ENCODE results near the gene GPR37L1. TPM values are rescaled to one million over a fixed set of nuclear protein-coding genes. Genes with fewer than 3 reads are reported as not detected.
"Not testable (repeated sequence)": the region's sequence is repeated elsewhere in the genome, so short reads cannot be mapped to it uniquely, and the experiment has no call there.

GPR37L1 gene
- total RNA-seq, 4 donors from 2014 or later: 0.22 to 0.34 TPM; not detected in 2

DNA sequence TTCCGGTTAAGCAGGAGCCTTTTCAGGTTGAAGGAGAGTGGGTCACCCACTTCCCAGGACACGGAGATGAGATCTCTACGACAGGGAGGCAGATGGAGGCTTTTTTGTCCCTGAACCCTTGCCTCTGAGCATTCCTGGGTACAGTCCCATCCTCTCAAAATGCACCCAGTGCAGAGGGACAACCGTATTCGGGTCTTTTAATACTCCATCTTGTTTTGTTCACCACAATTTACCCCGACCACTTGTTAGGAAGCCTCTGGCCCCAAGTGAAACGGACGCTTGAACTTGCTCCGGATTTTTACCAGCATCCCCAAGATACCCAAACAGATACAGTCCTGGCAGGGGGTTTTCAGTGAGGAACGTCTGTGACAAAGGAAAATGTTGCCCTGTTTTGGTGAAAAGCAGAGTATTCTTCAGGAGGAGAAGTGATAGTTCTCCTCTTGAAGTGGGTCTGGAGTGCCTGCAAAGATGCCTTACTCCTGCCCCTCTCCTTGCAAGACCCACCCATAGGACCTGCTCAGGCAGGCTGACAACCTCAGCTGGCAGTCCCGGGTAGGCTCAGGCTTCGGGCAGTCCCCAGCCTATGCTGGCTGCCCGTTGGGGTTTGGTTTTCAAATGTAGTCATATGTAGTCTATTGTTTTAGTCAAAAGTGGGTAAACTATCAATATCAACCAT lies 22.5 kb downstream of the GPR37L1 start:
- intact Hi-C loops (cut with DNase I): no loop called here
- H3K4me3 ChIP-seq (replicated peaks in 1 of 3): peak overlapping the region; percentile 81 to 94 (median 92)
- whole genome bisulfite sequencing, 2 donors: 14 to 16% methylated on average over 12 to 13 of the region's 13 CpGs
- H3K9me3 ChIP-seq: no peaks in the 10 kb centered on the region
- no peaks in the 10 kb centered on the region for H3K27me3 ChIP-seq
- H3K36me3 ChIP-seq: no peaks in the 10 kb centered on the region
- TF ChIP-seq, protein P1, sequence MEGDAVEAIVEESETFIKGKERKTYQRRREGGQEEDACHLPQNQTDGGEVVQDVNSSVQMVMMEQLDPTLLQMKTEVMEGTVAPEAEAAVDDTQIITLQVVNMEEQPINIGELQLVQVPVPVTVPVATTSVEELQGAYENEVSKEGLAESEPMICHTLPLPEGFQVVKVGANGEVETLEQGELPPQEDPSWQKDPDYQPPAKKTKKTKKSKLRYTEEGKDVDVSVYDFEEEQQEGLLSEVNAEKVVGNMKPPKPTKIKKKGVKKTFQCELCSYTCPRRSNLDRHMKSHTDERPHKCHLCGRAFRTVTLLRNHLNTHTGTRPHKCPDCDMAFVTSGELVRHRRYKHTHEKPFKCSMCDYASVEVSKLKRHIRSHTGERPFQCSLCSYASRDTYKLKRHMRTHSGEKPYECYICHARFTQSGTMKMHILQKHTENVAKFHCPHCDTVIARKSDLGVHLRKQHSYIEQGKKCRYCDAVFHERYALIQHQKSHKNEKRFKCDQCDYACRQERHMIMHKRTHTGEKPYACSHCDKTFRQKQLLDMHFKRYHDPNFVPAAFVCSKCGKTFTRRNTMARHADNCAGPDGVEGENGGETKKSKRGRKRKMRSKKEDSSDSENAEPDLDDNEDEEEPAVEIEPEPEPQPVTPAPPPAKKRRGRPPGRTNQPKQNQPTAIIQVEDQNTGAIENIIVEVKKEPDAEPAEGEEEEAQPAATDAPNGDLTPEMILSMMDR (IDR thresholded peaks at IDR 0.05): no peak
- no peak for TF ChIP-seq POLR2A (IDR thresholded peaks at IDR 0.05)
- H3K4me1 ChIP-seq: peaks cover 10 to 20% of the 10 kb centered on the region in 2 donors
- DNase-seq: no peak
- H3K27ac ChIP-seq: peak overlapping the region; percentile 82 to 93 (median 85)

GRCh38 chr1:202145744-202146140 lies 23.0 kb downstream of the GPR37L1 start:
- H3K27me3 ChIP-seq; H3K36me3 ChIP-seq; intact Hi-C loops (cut with DNase I); H3K4me3 ChIP-seq (replicated peaks in 1 of 3); H3K27ac ChIP-seq; H3K9me3 ChIP-seq; DNase-seq: not testable (repeated sequence)
- WGBS, 2 donors: 98% methylated on average over 8 of the region's 8 CpGs
- peaks cover 10 to 20% of the 10 kb centered on the region in 2 donors for H3K4me1 ChIP-seq

DNA sequence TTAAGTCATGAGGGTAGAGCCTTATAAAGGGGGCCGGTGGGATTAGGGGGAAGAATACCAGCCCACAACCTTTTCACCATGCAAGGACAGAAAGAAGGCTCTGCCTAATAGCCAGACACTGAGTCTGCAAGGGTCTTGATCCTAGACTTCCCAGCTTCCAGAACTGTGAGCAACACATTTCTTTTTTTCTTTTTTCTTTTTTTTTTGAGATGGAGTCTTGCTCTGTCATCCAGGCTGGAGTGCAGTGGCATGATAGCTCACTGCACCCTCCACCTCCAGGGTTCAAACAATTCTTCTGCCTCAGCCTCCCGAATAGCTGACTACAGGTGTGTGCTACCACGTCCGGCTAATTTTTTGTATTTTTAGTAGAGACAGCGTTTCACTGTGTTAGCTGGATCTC lies 23.6 kb downstream of the GPR37L1 start:
- H3K9me3 ChIP-seq: no peaks in the 10 kb centered on the region
- WGBS, 2 donors: 92 to 96% methylated on average over 5 of the region's 5 CpGs
- intact Hi-C loops (cut with DNase I): no loop called here
- no peak overlapping the region for H3K27ac ChIP-seq
- peaks cover 10 to 20% of the 10 kb centered on the region in 2 donors for H3K4me1 ChIP-seq
- no peak for DNase-seq
- TF ChIP-seq, protein P1 (IDR thresholded peaks at IDR 0.05): no peak
- no peak for TF ChIP-seq POLR2A (IDR thresholded peaks at IDR 0.05)
- no peaks in the 10 kb centered on the region for H3K36me3 ChIP-seq
- no peaks in the 10 kb centered on the region for H3K27me3 ChIP-seq
- no peak overlapping the region for H3K4me3 ChIP-seq (replicated peaks in 1 of 3)

- peaks cover 10 to 20% of the 10 kb centered on the region in 2 donors for H3K4me1 ChIP-seq
- H3K9me3 ChIP-seq: no peaks in the 10 kb centered on the region
- WGBS, 2 donors: 58 to 73% methylated on average over 3 of the region's 3 CpGs
- intact Hi-C loops (cut with DNase I): no loop called here
- H3K36me3 ChIP-seq: no peaks in the 10 kb centered on the region
- TF ChIP-seq POLR2A (IDR thresholded peaks at IDR 0.05): no peak
- TF ChIP-seq, protein P1 (IDR thresholded peaks at IDR 0.05): no peak
- DNase-seq: no peak
- no peaks in the 10 kb centered on the region for H3K27me3 ChIP-seq
- H3K4me3 ChIP-seq (replicated peaks in 1 of 3): no peak overlapping the region
- no peak overlapping the region for H3K27ac ChIP-seq
Measured at GRCh38 chr1:202146993-202147392, 24.3 kb downstream of the GPR37L1 start.

GRCh38 chr1:202148391-202148790 lies 25.7 kb downstream of the GPR37L1 start:
- WGBS, 2 donors: 77 to 79% methylated on average over 4 of the region's 4 CpGs
- intact Hi-C loops (cut with DNase I): no loop called here
- peaks cover 0 to 7% of the 10 kb centered on the region in 2 donors for H3K4me1 ChIP-seq
- no peak for TF ChIP-seq POLR2A (IDR thresholded peaks at IDR 0.05)
- TF ChIP-seq, protein P1 (IDR thresholded peaks at IDR 0.05): no peak
- no peaks in the 10 kb centered on the region for H3K9me3 ChIP-seq
- no peak overlapping the region for H3K4me3 ChIP-seq (replicated peaks in 1 of 3)
- H3K27ac ChIP-seq: no peak overlapping the region
- no peak for DNase-seq
- H3K36me3 ChIP-seq: no peaks in the 10 kb centered on the region
- no peaks in the 10 kb centered on the region for H3K27me3 ChIP-seq

All from thyroid gland (tissue), 4 donors.